H1 (cell line): Measurements from ENCODE around the gene MTARC2.

Experiments
- ATF2 ChIP-seq: IDR thresholded peaks from 2 replicates; pipeline ENCODE4 v1.6.1; 2012; ENCODE audit warnings: low read length, inconsistent platforms
- BCL11A ChIP-seq, 2 experiments: IDR thresholded peaks; one replicate each; pipeline ENCODE4 v1.6.1; 2011; ENCODE audit warnings: low read depth in 2 of 2, low read length in 2 of 2, mild to moderate bottlenecking in 2 of 2
- CTCF ChIP-seq, 3 experiments: IDR thresholded peaks; 1 replicate in 2 of 3; 2 replicates in 1 of 3; pipeline versions ENCODE4 v1.5.1 to v1.6.1; 2011; ENCODE audit warnings: low read length in 3 of 3, mild to moderate bottlenecking in 3 of 3, inconsistent platforms in 2 of 3, low read depth in 1 of 3, moderate library complexity in 1 of 3; ENCODE audit not compliant: insufficient read depth in 1 of 3; ENCODE audit errors: control extremely low read depth in 1 of 3
- EZH2 ChIP-seq: fragments of 200-600 bp; sonication (generic); IDR thresholded peaks from 2 replicates; pipeline ENCODE4 v1.7.1; 2012; ENCODE audit warnings: low read depth, mild to moderate bottlenecking, moderate library complexity, low read length, inconsistent platforms; ENCODE audit not compliant: severe bottlenecking
- HDAC2 ChIP-seq, 2 experiments: fragments of 300-600 bp in 1 of 2; sonication (generic) in 1 of 2; IDR thresholded peaks; 2 replicates each; pipeline ENCODE4 v1.6.1; 2011 to 2012; ENCODE audit warnings: low read depth in 2 of 2, low read length in 2 of 2, mild to moderate bottlenecking in 2 of 2, moderate library complexity in 2 of 2, borderline replicate concordance in 1 of 2, inconsistent platforms in 1 of 2
- JUND ChIP-seq: IDR thresholded peaks from 2 replicates; pipeline ENCODE4 v1.6.1; 2011; ENCODE audit warnings: mild to moderate bottlenecking, improper control_type of control experiment, low read length
- POLR2AphosphoS5 ChIP-seq: IDR thresholded peaks from 2 replicates; pipeline ENCODE4 v1.6.1; 2011; ENCODE audit warnings: low read depth, low read length
- SAP30 ChIP-seq: fragments of 300-600 bp; sonication (generic); IDR thresholded peaks from 2 replicates; pipeline ENCODE4 v1.7.1; 2012; ENCODE audit warnings: low read length, moderate library complexity, mild to moderate bottlenecking, inconsistent platforms; ENCODE audit not compliant: insufficient read depth, insufficient replicate concordance
- SP2 ChIP-seq: IDR thresholded peaks from 2 replicates; pipeline ENCODE4 v1.6.1; 2012; ENCODE audit warnings: mild to moderate bottlenecking, low read length, inconsistent platforms

GRCh38 chr1:220812308-220812707 lies 64.2 kb downstream of the MTARC2 start:
- no peak for TF ChIP-seq ATF2
- TF ChIP-seq POLR2AphosphoS5 = no peak
- no peak for TF ChIP-seq BCL11A (IDR thresholded peaks at IDR 0.05; ENCODE audit: low read depth in 2 of 2, low read length in 2 of 2)
- TF ChIP-seq CTCF (IDR thresholded peaks at IDR 0.05; ENCODE audit: control extremely low read depth in 1 of 3, insufficient read depth in 1 of 3, low read depth in 1 of 3, low read length in 3 of 3) = no peak
- TF ChIP-seq EZH2 = no peak
- TF ChIP-seq JUND = no peak
- no peak for TF ChIP-seq HDAC2 (IDR thresholded peaks at IDR 0.05; ENCODE audit: borderline replicate concordance in 1 of 2, low read depth in 2 of 2, low read length in 2 of 2)
- TF ChIP-seq SP2 = no peak
- no peak for TF ChIP-seq SAP30
